HG03175 (cell line): ENCODE data around the gene ZNF208.
"Not testable (repeated sequence)": the region's sequence is repeated elsewhere in the genome, so short reads cannot be mapped to it uniquely, and the experiment has no call there.

ENCODE experiments used
- ATAC-seq: cut with Tn5 transposase; IDR thresholded peaks from one replicate; pipeline ENCODE4 v1.9.1; 2021; ENCODE audit warnings: mild to moderate bottlenecking, moderate library complexity; ENCODE audit not compliant: unreplicated experiment

The ZNF208 gene

GRCh38 chr19:21885516-21885915 is 125.2 kb downstream of the ZNF208 start:
- ATAC-seq, result not testable (repeated sequence)

- not testable (repeated sequence) for ATAC-seq
Measured at GRCh38 chr19:21884786-21885185, 126.0 kb downstream of the ZNF208 start.

- ATAC-seq, result no peak
Measured at GRCh38 chr19:21883516-21883915, 127.2 kb downstream of the ZNF208 start.
